Hematopoietic multipotent progenitor cell treated with erythropoietin and hydrocortisone succinate and interleukin-3 and kit ligand, for 17 days (in vitro differentiated cells): ENCODE results near the gene CNP.

ENCODE experiments used
- DNase-seq: peaks from one replicate; pipeline ENCODE4 v3.0.0-alpha.2; 2015; ENCODE audit warnings: low spot score

CNP gene

DNA sequence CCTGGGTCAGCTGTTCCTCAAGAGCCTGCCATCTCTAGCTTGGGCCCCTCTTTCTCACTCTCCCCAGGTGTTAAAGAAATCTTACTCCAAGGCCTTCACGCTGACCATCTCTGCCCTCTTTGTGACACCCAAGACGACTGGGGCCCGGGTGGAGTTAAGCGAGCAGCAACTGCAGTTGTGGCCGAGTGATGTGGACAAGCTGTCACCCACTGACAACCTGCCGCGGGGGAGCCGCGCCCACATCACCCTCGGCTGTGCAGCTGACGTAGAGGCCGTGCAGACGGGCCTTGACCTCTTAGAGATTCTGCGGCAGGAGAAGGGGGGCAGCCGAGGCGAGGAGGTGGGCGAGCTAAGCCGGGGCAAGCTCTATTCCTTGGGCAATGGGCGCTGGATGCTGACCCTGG is 6.8 kb downstream of the CNP start:
- no peak for DNase-seq

DNA sequence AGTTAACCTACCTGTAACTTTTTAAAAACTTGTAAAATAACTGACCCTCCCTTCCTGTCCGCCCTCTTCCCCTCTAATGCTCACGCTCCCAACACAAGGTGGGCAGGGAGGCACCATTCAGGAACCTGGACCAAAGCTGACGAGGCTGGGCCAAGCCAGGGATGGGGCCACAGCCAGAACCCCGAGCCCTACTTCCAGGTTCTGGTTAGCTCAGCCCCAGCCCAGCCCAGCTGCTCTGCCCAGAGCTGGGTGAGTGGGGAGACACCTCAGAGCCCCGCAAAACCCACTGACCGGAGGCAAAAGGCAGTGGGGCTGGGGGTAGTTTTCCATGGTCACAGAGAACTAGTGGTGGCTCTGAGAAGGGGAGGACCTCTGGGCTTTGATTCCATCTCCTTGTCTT is 7.4 kb downstream of the CNP start:
- DNase-seq = no peak

DNA sequence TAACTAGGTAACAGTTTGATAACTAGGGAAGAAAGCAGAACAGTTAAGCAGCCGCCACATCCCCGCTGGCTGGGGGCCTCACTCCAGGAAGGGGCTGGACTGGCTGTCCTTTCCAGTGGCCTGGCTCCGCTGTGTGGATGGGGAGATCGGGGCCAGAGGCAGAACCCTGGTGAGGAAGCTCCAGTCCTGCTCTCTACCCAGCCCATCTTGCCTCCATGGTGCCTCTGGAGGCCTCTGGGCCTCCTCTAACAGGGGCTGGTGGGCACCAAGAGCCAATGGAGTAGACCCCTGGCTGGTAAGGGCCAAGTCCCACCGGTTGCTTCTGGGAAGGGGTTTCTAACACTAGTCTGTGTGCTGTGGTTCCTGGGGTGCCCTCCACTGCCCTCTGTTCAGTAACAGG is 8.1 kb downstream of the CNP start:
- no peak for DNase-seq

DNA sequence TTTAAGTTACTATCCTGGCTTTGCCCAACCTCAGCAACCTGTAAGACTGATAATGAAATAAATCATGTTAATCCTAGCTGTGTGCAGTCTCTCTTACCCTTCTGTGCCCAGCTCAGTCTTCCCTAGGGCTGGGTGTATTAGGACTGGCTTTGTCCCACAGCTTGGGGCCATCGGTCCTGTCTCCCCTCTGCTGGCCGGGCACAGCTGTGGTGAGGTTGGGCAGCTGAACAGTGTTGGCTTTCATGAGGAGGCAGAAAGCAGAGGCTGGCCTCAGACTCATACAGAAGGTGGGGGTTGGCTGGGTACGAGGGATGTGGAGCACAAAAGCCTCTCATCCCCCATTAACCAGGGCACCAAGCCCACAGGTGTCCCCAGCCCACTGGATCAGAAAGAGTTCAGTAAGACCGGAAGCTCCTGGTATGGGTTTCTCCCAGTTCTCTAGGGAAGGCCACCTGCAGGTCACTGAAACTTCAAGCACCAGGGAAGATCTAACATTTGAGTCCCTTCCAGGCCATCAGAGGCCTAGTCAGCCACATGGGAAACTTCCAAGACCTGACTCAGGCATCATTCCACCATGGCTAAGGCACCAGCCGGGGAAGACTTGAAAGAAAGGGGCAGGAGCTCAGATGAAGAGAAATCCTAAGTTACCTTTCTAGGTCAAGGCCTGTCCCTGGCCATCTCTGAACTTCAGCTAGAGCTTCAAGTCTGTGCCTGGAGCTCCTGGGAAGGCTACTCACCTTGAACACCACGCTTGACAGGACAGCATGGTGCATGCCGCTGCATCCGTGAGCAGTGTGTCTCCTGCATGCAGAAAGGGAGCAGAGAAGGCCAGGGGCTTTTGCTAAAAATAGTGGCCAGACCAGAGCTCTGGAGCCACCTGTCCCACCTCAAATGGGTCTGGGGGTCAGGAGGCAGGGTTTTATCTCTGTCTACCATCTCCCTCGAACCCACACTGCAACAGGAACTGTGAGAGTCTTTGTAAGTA is 8.8 kb downstream of the CNP start:
- DNase-seq = no peak

DNA sequence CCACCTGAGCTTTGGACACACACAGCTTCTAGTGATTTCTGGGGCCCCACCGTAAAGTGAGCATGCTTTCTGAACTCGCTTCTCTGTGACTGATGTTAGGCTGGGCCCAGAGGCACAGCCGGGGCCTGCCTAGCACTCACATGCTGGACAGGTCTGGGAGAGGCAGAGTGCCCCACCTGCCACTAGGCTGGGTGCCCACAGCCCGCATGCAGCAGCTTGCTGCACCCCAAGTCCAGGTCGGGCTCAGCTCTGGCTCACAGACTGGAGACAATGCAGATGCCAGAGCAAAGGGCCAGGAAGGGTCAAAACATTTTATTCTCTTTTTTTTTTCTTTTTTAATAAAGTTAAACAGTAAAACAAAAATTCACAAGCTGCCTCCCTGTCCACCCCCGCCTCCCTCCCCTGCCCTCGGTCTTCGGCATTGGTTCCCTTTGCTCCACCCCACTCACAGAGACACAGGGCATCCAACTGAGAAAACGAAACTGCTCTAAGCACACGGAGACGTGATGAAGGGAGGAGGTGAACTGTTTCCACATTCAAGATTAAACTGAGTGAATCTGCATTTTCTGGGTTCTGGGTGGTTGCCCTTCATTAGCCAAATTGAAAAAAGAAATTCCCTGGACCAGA is 9.7 kb downstream of the CNP start:
- no peak for DNase-seq

DNA sequence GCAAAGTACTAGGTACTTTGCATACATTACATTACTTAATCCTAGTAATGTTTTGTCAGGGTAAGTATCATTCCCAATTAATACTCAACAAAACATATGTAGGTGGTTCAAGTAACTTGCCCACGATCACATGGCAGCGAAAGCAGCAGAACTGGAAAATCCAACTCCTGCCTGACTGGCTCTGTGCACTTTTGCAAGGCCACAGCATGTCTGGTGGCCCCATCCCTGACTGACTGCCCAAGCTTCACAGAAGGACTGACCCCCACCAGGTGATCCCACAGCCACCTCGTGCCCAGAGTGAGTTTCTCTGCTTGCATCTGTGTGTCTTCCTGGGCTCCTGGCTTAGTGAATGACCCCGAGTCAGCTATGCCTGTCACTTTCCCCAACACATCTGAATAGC is 11.4 kb downstream of the CNP start:
- DNase-seq = no peak

DNA sequence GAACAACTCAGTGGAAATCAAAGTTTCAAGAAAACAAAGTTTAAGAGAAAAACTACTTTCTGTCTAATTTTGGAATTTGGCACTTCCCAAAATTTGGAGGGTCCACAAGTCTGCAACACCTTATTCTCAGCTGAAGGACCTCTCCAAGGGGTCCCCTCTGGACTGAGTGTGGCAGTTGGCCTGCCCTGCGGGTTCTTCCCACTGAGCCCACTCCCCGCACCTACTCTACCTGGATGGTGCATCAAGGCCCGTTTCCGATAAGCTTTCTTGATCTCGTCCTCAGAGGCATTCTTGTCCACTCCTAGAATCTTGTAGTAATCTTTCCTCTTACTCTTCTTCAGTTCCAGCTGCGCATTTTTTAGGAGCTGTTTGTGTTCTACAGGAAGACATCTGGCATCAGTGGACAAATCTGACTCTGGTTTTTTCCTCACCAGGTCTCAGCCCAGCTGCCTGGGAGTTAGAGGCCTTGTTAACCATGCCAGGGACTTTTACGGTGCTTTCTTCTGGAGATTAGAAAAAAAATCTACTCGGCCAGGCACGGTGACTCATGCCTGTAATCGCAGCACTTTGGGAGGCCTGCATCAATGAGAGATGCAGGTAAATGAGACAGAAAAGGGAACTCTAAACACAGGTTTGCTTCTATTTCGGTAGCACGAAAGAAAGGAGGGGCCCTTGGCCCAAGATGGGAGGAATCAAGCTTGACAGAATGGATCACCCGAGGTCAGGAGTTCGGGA is 15.6 kb downstream of the CNP start:
- DNase-seq = no peak

DNA sequence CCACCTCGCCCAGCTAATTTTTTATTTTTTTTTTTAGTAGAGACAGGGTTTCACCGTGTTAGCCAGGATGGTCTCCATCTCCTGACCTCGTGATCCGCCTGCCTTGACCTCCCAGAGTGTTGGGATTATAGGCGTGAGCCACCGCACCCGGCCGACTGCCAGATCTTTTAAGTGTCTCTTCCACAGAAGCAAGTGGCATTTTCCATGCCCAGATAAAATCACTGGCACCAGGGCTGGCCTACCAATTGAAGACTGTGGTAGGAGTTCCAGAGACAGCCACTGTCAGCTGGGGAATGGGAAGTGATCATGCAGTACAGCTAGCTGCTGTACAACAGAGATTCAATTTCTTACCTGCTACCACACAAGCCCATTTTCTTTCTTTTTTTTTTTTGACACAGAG is 17.9 kb downstream of the CNP start:
- DNase-seq = no peak

DNA sequence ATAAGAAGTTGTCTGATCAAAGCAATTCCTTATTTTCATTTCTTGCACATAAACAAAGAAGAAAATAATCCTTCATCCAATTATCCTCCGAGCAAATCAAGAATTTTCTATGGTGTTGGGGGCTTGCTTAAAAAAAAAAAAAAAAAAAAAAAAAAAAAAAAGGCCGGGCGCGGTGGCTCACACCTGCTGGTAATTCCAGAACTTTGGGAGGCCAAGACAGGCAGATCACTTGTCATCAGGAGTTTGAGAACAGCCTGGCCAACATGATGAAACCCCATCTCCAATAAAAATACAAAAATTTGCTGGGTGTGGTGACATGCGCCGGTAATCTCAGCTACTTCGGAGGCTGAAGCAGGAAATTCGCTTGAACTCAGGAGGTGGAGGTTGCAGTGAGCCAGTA is 19.3 kb downstream of the CNP start:
- no peak for DNase-seq

DNA sequence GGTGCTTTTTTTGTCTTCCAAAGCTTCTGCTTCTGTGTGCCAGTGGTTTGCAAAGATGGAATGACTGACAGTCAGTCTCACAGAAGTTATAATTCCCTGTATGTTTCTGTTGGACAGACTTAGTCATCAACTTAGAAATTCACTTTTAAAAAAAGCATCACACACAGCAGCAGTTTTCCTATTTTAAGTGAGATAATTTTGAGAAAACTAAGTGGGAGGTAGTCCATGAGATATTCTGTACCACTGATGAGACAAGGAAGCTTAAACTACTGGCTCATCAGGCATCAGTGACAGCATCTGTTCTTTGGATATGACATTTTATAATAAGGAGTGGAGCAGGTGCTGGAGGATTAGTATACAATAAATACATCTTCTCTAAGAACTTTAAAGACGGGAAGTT is 20.0 kb downstream of the CNP start:
- no peak for DNase-seq

DNA sequence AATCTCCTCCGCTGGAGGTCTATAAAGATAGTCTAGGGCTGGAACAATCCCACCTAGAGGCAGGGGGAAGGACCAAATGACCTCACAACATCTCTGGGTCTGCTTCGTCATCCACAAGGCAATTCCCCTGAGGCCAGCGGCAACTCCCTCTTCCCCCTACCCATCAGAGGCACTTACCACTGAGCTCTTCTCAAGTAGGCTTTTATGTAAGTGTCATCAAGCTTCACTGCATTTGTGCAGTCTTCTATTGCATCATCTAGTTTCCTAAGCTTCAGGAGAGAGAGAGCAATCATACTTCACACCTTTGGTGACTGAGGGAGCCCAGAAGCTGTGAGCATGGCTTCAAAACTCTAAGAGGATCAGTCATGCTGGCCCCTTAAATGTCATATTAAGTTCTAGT is 21.0 kb downstream of the CNP start:
- no peak for DNase-seq

DNA sequence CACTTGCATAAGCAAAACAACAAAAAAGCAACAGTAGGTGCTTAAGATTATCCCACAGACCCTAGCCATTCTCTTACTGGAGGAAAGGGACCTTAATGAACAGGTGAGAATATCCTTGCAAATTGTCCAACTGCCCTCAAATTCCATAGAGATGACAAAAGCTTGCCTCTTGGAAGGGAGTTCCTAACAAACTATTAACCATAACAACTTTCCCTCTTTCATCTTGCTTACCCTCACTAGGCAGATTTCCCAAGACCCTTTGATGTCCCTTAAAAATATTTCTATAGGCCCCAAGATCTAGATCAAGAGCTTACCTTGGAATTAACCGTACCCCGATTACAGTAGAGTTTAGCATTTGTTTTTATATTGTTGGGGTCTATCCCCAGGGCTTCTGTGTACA is 21.8 kb downstream of the CNP start:
- no peak for DNase-seq

DNA sequence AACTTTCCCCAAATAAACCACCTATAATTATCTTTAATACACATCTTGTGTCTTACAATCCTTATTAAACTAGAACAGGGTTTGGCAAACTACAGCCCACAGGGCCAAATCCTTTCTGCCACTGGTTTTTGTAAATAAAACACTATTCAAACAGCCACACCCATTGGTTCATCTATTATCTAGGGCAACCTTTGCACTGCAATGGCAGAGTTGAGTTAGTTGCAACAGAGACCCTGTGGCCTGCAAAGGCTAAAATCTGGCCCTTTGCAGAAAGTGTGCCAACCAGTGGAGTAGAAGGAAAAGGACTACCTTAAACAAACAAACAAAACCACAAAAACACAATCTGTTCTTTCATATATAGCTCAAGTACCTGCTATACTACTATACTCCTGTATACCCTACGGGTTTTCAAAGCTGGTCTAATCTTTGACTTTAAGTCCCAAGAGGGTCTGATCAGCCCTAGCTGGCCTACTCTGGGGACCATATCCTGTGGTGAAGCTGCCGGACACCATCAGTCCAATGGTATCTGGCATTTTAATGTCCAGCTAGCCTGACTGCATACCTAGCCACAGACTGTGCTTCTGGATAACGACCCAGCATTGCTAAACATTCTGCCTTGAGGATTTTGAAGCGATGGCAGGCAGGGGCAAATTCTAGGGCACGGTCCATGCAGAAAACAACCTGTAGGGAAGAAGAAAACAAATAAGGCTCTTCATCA is 23.3 kb downstream of the CNP start:
- DNase-seq = no peak

DNA sequence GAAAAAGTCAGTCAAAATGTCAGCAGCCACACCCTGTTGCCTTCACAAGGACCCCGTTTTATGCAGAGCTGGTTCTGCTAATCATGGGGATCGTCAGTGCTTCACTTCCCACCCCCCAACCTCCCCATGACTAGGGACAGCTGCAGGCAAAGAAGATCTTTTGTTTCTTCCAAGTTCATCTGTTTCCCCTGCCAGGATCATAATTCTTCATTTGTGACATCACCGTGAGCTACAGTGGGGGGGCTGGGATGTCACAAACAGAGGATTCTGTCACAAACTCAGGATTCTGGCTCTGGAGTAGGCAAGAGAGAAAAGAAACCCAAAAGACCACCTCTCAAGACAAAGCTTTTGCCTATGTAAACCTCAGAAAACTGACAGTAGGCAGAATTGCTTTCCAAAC is 26.0 kb downstream of the CNP start:
- no peak for DNase-seq

DNA sequence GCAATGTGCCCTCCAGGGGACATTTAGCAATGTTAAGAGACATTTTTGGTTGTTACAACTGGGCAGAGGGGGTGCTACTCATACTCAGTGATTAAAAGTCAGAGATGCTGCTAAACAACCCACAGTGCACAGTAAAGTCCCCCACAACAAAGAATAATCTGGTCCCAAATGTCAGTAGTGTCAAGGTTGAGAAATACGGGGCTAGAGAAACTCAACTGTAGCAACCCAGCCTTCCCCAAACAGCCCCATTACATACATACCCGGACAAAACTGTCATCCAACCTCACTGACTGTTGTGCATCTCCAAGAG is 30.2 kb downstream of the CNP start:
- no peak for DNase-seq

DNA sequence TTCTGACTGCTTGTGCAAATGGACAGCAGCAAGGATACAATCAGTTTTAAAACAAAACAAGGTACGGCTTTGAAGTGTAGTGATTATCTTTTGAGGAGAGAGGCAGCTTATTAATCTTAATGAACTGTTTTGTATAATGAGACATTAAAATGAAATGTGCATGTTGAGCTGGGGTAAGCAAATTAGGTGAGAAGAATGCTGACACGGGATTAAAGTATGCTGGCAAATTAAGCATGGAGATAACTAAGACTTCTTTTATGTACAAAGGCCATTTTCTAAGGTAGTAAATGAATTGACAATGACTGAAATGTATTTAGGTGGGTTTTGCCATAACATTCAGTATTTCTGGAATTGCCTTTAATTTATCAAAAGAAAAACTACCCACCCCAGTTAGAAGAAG is 31.9 kb downstream of the CNP start:
- DNase-seq = no peak

DNA sequence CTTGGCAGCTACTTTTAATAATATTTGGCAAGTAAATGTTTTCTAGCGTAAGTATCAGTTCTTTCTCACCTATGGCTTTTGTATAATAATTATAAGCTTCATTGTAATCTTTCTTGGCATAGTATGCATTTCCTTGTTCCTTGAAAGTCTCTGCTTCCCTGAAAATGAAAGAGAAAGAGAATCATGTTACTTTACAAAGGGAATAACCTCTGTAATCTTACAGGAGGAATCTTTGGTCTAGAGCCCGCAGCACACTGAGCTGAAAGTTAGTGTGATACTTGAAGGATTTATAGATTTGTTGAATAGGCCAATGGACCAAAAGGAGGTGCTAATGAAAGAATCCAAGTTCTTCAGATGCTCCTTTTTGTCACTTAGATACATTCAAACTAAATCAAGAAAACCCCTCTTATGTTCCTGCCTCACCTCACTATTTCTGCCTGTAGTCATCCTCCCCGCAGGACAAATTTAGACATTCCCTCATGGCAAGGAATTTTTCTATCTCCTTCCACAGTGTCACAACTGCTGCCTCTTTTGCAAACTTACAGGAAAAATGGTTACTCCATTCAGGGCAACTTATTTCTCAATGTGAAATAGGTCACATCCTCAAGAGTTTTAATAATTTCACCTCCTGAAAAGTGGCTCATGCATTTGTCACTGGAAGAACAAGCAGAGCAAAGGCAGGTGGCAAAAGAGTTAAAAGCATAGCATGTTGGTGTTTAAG is 34.0 kb downstream of the CNP start:
- no peak for DNase-seq

DNA sequence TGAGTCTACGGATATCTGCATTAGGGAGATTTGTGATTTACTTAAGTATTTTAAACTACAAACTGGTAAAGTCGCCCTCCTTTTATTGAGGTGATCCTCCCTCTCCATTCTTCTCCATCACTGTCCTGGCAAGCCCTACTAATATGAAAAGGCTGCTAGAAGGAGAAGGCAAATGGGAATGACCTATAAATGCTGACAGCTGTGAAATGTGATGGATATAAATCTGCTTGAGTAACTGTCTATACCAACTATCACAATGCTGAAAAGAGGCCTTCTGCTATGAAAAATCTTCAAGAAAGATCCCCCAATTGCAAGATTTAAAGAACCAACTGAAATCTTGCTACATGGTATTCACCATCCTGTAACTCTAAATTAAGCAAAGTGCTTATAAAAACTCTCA is 35.1 kb downstream of the CNP start:
- DNase-seq = no peak

DNA sequence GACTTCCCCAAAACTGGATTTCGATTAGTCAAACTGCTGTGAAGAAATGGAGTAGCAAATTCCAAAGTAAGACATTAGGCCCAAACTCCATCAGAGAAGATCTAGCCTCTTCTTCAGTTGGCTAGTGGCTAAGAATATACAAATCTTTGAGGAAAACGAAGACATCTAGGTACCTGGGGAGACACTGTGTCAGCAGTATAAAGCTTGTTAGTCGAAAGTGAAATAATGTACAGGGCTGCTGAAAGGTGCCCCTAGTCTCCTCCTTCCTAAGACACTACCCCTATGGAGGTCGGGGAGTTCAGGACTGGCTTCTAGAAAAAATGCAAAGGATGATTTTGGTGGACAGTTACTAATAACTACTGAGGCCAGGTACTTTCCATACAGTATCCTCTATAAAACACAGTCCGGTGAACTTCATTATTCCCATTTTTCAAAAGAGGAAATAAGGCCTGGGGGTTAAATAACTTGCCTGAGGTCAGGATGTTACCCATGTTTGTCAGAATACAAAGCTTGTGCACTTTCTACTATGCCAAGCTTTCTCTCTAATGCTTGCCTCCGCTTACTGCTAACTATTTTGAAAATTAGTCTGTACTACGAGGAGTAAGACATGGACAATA is 35.7 kb downstream of the CNP start:
- DNase-seq = no peak

DNA sequence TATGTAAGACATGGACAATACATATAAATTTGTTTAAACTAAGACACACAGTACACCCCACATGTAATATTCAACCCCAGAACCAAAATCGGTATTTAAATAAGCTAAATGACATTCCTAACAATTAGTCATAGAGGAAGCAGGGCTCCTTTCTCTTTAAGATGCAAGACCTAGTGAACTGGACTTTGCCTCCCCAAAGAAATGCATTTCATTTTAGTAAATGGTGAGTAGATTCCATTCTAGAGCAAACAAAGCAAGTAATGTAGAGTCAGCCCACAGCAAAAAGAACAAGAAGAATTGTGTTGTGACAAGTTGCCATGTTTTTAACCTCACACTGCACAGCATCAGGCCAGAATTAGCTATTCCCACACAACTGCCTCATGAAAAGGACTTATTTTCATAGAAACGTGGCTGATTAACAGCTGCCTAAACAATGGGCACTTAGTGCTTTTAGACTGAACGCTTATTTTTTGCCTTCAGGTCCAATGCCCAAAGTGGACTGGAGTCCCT is 36.3 kb downstream of the CNP start:
- no peak for DNase-seq

DNA sequence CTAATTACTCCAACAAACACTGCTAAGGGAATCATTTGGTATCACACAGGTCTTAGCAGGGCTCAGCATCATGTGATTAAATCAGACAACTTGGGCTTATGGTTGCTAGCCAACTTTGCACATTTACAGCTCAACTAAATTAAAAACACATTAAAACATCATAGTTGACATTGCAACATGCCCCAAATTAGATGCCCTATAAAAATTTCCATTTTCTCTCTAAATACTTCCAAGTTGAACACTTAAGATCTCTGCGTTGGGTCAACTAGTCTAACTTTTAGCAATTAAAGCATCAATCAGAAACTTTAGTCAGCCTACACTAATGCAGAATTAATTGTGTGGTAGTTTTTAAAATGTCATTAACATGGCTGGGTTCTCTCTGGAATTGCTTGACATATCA is 38.6 kb downstream of the CNP start:
- DNase-seq = no peak
